DMS153 (cell line): Measurements from ENCODE around the gene IFITM10.

Source experiments
- DNase-seq: peaks from one replicate; lab custom pipeline; 2025; lab: John Stamatoyannopoulos, UW

The IFITM10 gene

GRCh38 chr11:1750481-1750839 is at the start of gene IFITM10:
Gene IFITM10 (minus strand): TSS chr11:1750595. CDS start chr11:1750442, 153 bp downstream.
- DNase-seq = no peak

- no peak for DNase-seq
These were observed 47.2 kb upstream of the IFITM10 start for GRCh38 chr11:1797391-1798125.

- no peak for DNase-seq
These were observed 46.1 kb upstream of the IFITM10 start for GRCh38 chr11:1796413-1797011.

GRCh38 chr11:1793081-1793480 is 42.7 kb upstream of the IFITM10 start:
- DNase-seq = no peak

GRCh38 chr11:1792461-1792860 is 42.1 kb upstream of the IFITM10 start:
- DNase-seq = no peak

- DNase-seq = no peak
These were observed 41.5 kb upstream of the IFITM10 start for GRCh38 chr11:1791912-1792311.

- no peak for DNase-seq
These were observed 36.1 kb upstream of the IFITM10 start for GRCh38 chr11:1786466-1786865.

GRCh38 chr11:1785749-1786413 is 35.5 kb upstream of the IFITM10 start:
- no peak for DNase-seq

- DNase-seq = no peak
These were observed 34.6 kb upstream of the IFITM10 start for GRCh38 chr11:1784761-1785650.

- no peak for DNase-seq
These were observed 33.5 kb upstream of the IFITM10 start for GRCh38 chr11:1783725-1784529.

- no peak for DNase-seq
These were observed 32.7 kb upstream of the IFITM10 start for GRCh38 chr11:1782831-1783724.

GRCh38 chr11:1782031-1782590 is 31.7 kb upstream of the IFITM10 start:
- no peak for DNase-seq

- DNase-seq = no peak
These were observed 31.2 kb upstream of the IFITM10 start for GRCh38 chr11:1781593-1781975.

GRCh38 chr11:1780700-1781592 is 30.6 kb upstream of the IFITM10 start:
- no peak for DNase-seq

- no peak for DNase-seq
These were observed 29.7 kb upstream of the IFITM10 start for GRCh38 chr11:1779806-1780699.

- DNase-seq = no peak
These were observed 28.8 kb upstream of the IFITM10 start for GRCh38 chr11:1779034-1779805.
